Peyer's patch (tissue), 4 donors: ENCODE results near the gene QTRT2.

Experiments used
- CTCF ChIP-seq, 6 experiments: fragments of 450-650 bp in 4 of 6; fragments of 200-600 bp in 2 of 6; sonication (generic) in 1 of 6; IDR thresholded peaks; one replicate each; pipeline ENCODE4 v1.5.1; 2017 to 2019; ENCODE audit warnings: antibody characterized with exemption in 6 of 6, mild to moderate bottlenecking in 3 of 6, moderate library complexity in 1 of 6
- POLR2A ChIP-seq, 2 donors: fragments of 450-650 bp; IDR thresholded peaks; one replicate each; pipeline ENCODE4 v1.5.1; 2017; ENCODE audit warnings: antibody characterized with exemption in 2 of 2, mild to moderate bottlenecking in 2 of 2, moderate library complexity in 2 of 2

DNA sequence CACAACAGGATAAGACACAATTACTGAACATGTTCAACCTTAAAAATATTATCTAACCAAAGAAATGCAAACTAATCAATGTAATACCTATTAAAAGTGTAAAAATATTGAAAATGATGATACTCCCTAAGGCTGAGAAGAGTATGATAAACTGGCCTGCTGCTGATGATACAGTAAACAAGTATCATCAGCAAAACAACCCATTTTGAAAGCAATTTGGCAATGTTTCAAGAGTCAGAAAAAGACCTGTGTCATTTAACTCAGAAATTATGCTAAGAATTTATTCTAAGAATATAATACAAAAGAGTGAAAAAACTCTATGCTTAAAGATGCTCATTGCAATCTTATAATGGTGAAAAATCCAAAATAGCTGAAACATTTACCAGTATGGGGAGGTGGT is 22.3 kb upstream of the QTRT2 start:
- no peak for TF ChIP-seq POLR2A (IDR thresholded peaks at IDR 0.05)
- TF ChIP-seq CTCF (IDR thresholded peaks at IDR 0.05), result no peak
